PC-9 (cell line): ENCODE results near the gene GPR32. TPM values are rescaled to one million over a fixed set of nuclear protein-coding genes. Genes with fewer than 3 reads are reported as not detected.

Experiments used
- BruUV-seq: library from RNA; stranded (reverse); fragments of 400-500 nt; replicated peaks from 2 replicates; lab custom pipeline; 2021; lab: Mats Ljungman, UMichigan
- CTCF ChIA-PET: fragments of 300-600 bp; sonication (Branson Sonifier 250); formaldehyde crosslinking; loops from one replicate; lab custom pipeline; 2022; ENCODE audit warnings: antibody characterized with exemption; lab: Charles Lee
- POLR2A ChIA-PET: fragments of 300-600 bp; sonication (Branson Sonifier 250); formaldehyde crosslinking; loops from one replicate; lab custom pipeline; 2022; ENCODE audit warnings: antibody characterized with exemption; ENCODE audit not compliant: unreplicated experiment; lab: Charles Lee
- DNase-seq, 2 experiments: peaks; one replicate each; pipeline versions ENCODE4 v3.0.0 to v3.0.0-alpha.2; 2015 to 2022; ENCODE audit warnings: mixed read lengths in 1 of 2
- H2AFZ ChIP-seq: fragments of 200-600 bp; sonication (generic); 2 replicates; pipeline ENCODE4 v1.8.1; 2017; ENCODE audit warnings: antibody characterized with exemption
- H3F3A ChIP-seq: fragments of 200-600 bp; sonication (generic); 2 replicates; pipeline ENCODE4 v1.8.1; 2017; ENCODE audit warnings: antibody characterized with exemption, mild to moderate bottlenecking, low read depth; ENCODE audit not compliant: insufficient read depth
- H3K27ac ChIP-seq: fragments of 200-600 bp; sonication (generic); 2 replicates; pipeline ENCODE4 v1.6.1; 2016; ENCODE audit warnings: mixed run types
- H3K27me3 ChIP-seq: fragments of 200-600 bp; sonication (generic); 2 replicates; pipeline ENCODE4 v1.6.1; 2016; ENCODE audit warnings: low read depth, mixed run types; ENCODE audit not compliant: insufficient read depth
- H3K36me3 ChIP-seq: fragments of 200-600 bp; sonication (generic); 2 replicates; pipeline ENCODE4 v1.6.1; 2016; ENCODE audit warnings: low read depth, mixed run types
- H3K4me1 ChIP-seq: fragments of 200-600 bp; sonication (generic); replicated peaks from 2 replicates; pipeline ENCODE4 v1.6.1; 2016; ENCODE audit warnings: mixed run types; ENCODE audit not compliant: insufficient read depth
- H3K4me2 ChIP-seq: fragments of 200-600 bp; sonication (generic); 2 replicates; pipeline ENCODE4 v1.6.1; 2017; ENCODE audit warnings: mixed run types
- H3K4me3 ChIP-seq: fragments of 200-600 bp; sonication (generic); 2 replicates; pipeline ENCODE4 v1.6.1; 2016; ENCODE audit warnings: mixed run types
- H3K79me2 ChIP-seq: fragments of 200-600 bp; sonication (generic); 2 replicates; pipeline ENCODE4 v1.6.1; 2017; ENCODE audit warnings: low read depth, mixed run types
- H3K9me2 ChIP-seq: fragments of 200-600 bp; sonication (generic); 2 replicates; pipeline ENCODE4 v1.8.1; 2017; ENCODE audit warnings: mild to moderate bottlenecking; ENCODE audit not compliant: insufficient read depth
- H3K9me3 ChIP-seq: fragments of 200-600 bp; sonication (generic); 2 replicates; pipeline ENCODE4 v1.8.1; 2016; ENCODE audit warnings: low read depth; ENCODE audit not compliant: insufficient read depth
- H4K20me1 ChIP-seq: fragments of 200-600 bp; sonication (generic); 2 replicates; pipeline ENCODE4 v1.8.1; 2017; ENCODE audit not compliant: insufficient read depth
- CTCF ChIP-seq: fragments of 200-600 bp; sonication (generic); conservative IDR thresholded peaks from 2 replicates; pipeline ENCODE4 v1.6.1; 2017; ENCODE audit warnings: mixed run types, antibody characterized with exemption, mild to moderate bottlenecking, moderate library complexity
- EZH2 ChIP-seq: fragments of 200-600 bp; sonication (generic); IDR thresholded peaks from 2 replicates; pipeline ENCODE4 v1.8.0; 2017; ENCODE audit warnings: antibody characterized with exemption, low read depth
- intact Hi-C: fragments of 100-400 bp; cut with micrococcal nuclease; formaldehyde crosslinking; loops from one replicate; pipeline ENCODE4 v1.10.0; 2022; ENCODE audit not compliant: unreplicated experiment
- total RNA-seq: library from RNA; stranded (reverse); gene quantifications from 2 replicates; pipeline ENCODE4 v1.2.3, GENCODE V29; 2021

GPR32 gene
- total RNA-seq, 1 experiment from 2014 or later, result not detected

GRCh38 chr19:50724522-50725217 is 45.6 kb upstream of the GPR32 start:
- Histone ChIP-seq H3K4me2 (no peak overlapping the region), H4K20me1 (no peaks in the 10 kb centered on the region; the same call in 1 of the 2 replicates), H3K79me2 (no peaks in the 10 kb centered on the region), H3K4me3 (no peak overlapping the region), H3K4me1 (no peaks in the 10 kb centered on the region), H3K9me2 (no peaks in the 10 kb centered on the region), H2AFZ (no peak overlapping the region), H3K27me3 (peaks cover 57% of the 10 kb centered on the region), H3K27ac (no peak overlapping the region), H3F3A (no peaks in the 10 kb centered on the region), H3K9me3 (no peaks in the 10 kb centered on the region; the same call in 1 of the 2 replicates), H3K36me3 (no peaks in the 10 kb centered on the region)
- ChIA-PET CTCF (no interaction called here), POLR2A (no interaction called here)
- intact Hi-C loops, result no loop called here
- no peak for DNase-seq
- no peak for TF ChIP-seq EZH2
- TF ChIP-seq CTCF, result no peak
- BruUV-seq, result no TSS peak

GRCh38 chr19:50725218-50725910 is 44.9 kb upstream of the GPR32 start:
- Histone ChIP-seq H3F3A (no peaks in the 10 kb centered on the region), H3K36me3 (no peaks in the 10 kb centered on the region), H3K9me2 (no peaks in the 10 kb centered on the region), H2AFZ (no peak overlapping the region), H3K4me2 (no peak overlapping the region), H3K4me3 (no peak overlapping the region), H3K27me3 (peaks cover 61% of the 10 kb centered on the region), H3K9me3 (no peaks in the 10 kb centered on the region; the same call in 1 of the 2 replicates), H3K4me1 (no peaks in the 10 kb centered on the region), H4K20me1 (no peaks in the 10 kb centered on the region; the same call in 1 of the 2 replicates), H3K79me2 (no peaks in the 10 kb centered on the region), H3K27ac (no peak overlapping the region)
- no peak for DNase-seq
- intact Hi-C loops, result no loop called here
- CTCF ChIA-PET, result no interaction called here
- TF ChIP-seq EZH2, result no peak
- TF ChIP-seq CTCF, result no peak
- POLR2A ChIA-PET, result no interaction called here
- no TSS peak for BruUV-seq

GRCh38 chr19:50725911-50726230 is 44.4 kb upstream of the GPR32 start:
- H3K9me2 ChIP-seq, result no peaks in the 10 kb centered on the region
- no peaks in the 10 kb centered on the region for H3F3A ChIP-seq
- H3K36me3 ChIP-seq, result no peaks in the 10 kb centered on the region
- no peak overlapping the region for H3K4me2 ChIP-seq
- DNase-seq, result no peak
- H3K4me1 ChIP-seq, result no peaks in the 10 kb centered on the region
- BruUV-seq, result no TSS peak
- no peak overlapping the region for H3K27ac ChIP-seq
- intact Hi-C loops, result no loop called here
- no peak overlapping the region for H3K4me3 ChIP-seq
- H3K9me3 ChIP-seq, result no peaks in the 10 kb centered on the region; the same call in 1 of the 2 replicates
- no peak for TF ChIP-seq EZH2
- no peak for TF ChIP-seq CTCF
- H2AFZ ChIP-seq, result no peak overlapping the region
- H3K27me3 ChIP-seq, result peaks cover 66% of the 10 kb centered on the region
- ChIA-PET CTCF (no interaction called here), POLR2A (no interaction called here)
- no peaks in the 10 kb centered on the region for H4K20me1 ChIP-seq
- H3K79me2 ChIP-seq, result no peaks in the 10 kb centered on the region
